ENCODE data around the gene HAPLN1. TPM values are rescaled to one million over a fixed set of nuclear protein-coding genes. Genes with fewer than 3 reads are reported as not detected.

Gene HAPLN1
- total RNA-seq, 1 experiment from 2014 or later = 7.8 TPM

GRCh38 chr5:83729362-83729761 is 8.7 kb upstream of the HAPLN1 start:
- no peaks in the 10 kb centered on the region for H3K9me2 ChIP-seq (replicated peaks; ENCODE audit: low read length)
- no peaks in the 10 kb centered on the region for H3K36me3 ChIP-seq (ENCODE audit: low read depth, low read length)
- no peaks in the 10 kb centered on the region for H3K27me3 ChIP-seq (ENCODE audit: low read length)
- H3K4me1 ChIP-seq (ENCODE audit: insufficient read depth, low read length) = peaks cover 6% of the 10 kb centered on the region; the same call in 1 of the 2 replicates
- TF ChIP-seq EZH2 (IDR thresholded peaks at IDR 0.05; ENCODE audit: low read length, unreplicated experiment) (no peak), EZH2phosphoT487 (IDR thresholded peaks at IDR 0.05; ENCODE audit: borderline replicate concordance, low read length) (no peak), CTCF (conservative IDR thresholded peaks at IDR 0.05; ENCODE audit: low read depth, low read length) (no peak)
- no peak overlapping the region for H3K27ac ChIP-seq (ENCODE audit: low read length)
- H3K9me3 ChIP-seq (ENCODE audit: low read length) = no peaks in the 10 kb centered on the region
- H3K79me2 ChIP-seq (ENCODE audit: low read length) = no peaks in the 10 kb centered on the region
- H2AFZ ChIP-seq (ENCODE audit: low read length) = no peak overlapping the region
- H3K4me3 ChIP-seq (ENCODE audit: low read length) = no peak overlapping the region
- ATAC-seq (no peak), DNase-seq (no peak)
- CTCF ChIA-PET = no interaction called here
- intact Hi-C loops (cut with micrococcal nuclease) = loop anchor here (10.0 kb wide), 2 partner anchors 385 to 705 kb away; no protein-coding TSS in a partner anchor
- H3F3A ChIP-seq (ENCODE audit: low read length, unreplicated experiment) = no peaks in the 10 kb centered on the region
- H3K9ac ChIP-seq (ENCODE audit: low read length) = no peak overlapping the region
- no peaks in the 10 kb centered on the region for H4K20me1 ChIP-seq (ENCODE audit: low read length)
- no TSS peak for BruUV-seq (replicated peaks)
- H3K4me2 ChIP-seq (ENCODE audit: low read length) = no peak overlapping the region
- POLR2A ChIA-PET (ENCODE audit: unreplicated experiment) = no interaction called here

GRCh38 chr5:83726912-83727311 is 6.3 kb upstream of the HAPLN1 start:
- Histone ChIP-seq H4K20me1 (ENCODE audit: low read length) (no peaks in the 10 kb centered on the region), H3K27ac (ENCODE audit: low read length) (no peak overlapping the region), H2AFZ (ENCODE audit: low read length) (no peak overlapping the region), H3F3A (ENCODE audit: low read length, unreplicated experiment) (no peaks in the 10 kb centered on the region), H3K9me3 (ENCODE audit: low read length) (no peaks in the 10 kb centered on the region), H3K9me2 (replicated peaks; ENCODE audit: low read length) (no peaks in the 10 kb centered on the region), H3K36me3 (ENCODE audit: low read depth, low read length) (no peaks in the 10 kb centered on the region), H3K4me2 (ENCODE audit: low read length) (no peak overlapping the region), H3K79me2 (ENCODE audit: low read length) (no peaks in the 10 kb centered on the region), H3K4me1 (ENCODE audit: insufficient read depth, low read length) (peaks cover 25% of the 10 kb centered on the region), H3K9ac (ENCODE audit: low read length) (no peak overlapping the region), H3K27me3 (ENCODE audit: low read length) (no peaks in the 10 kb centered on the region), H3K4me3 (ENCODE audit: low read length) (no peak overlapping the region)
- ATAC-seq = no peak
- intact Hi-C loops (cut with micrococcal nuclease) = loop anchor here (10.0 kb wide), 2 partner anchors 388 to 708 kb away; no protein-coding TSS in a partner anchor
- ChIA-PET CTCF (no interaction called here), POLR2A (ENCODE audit: unreplicated experiment) (no interaction called here)
- BruUV-seq (replicated peaks) = no TSS peak
- TF ChIP-seq CTCF (conservative IDR thresholded peaks at IDR 0.05; ENCODE audit: low read depth, low read length) (no peak), EZH2phosphoT487 (IDR thresholded peaks at IDR 0.05; ENCODE audit: borderline replicate concordance, low read length) (no peak), EZH2 (IDR thresholded peaks at IDR 0.05; ENCODE audit: low read length, unreplicated experiment) (no peak)
- DNase-seq = no peak

- H3K79me2 ChIP-seq (ENCODE audit: low read length) = no peaks in the 10 kb centered on the region
- H3K9ac ChIP-seq (ENCODE audit: low read length) = no peak overlapping the region
- no TSS peak for BruUV-seq (replicated peaks)
- H3K4me2 ChIP-seq (ENCODE audit: low read length) = no peak overlapping the region
- no peak overlapping the region for H3K27ac ChIP-seq (ENCODE audit: low read length)
- ChIA-PET POLR2A (ENCODE audit: unreplicated experiment) (no interaction called here), CTCF (no interaction called here)
- no peak overlapping the region; the same call in 1 of the 2 replicates for H2AFZ ChIP-seq (ENCODE audit: low read length)
- no peaks in the 10 kb centered on the region for H3K9me2 ChIP-seq (replicated peaks; ENCODE audit: low read length)
- no peak for ATAC-seq
- no peaks in the 10 kb centered on the region for H4K20me1 ChIP-seq (ENCODE audit: low read length)
- H3F3A ChIP-seq (ENCODE audit: low read length, unreplicated experiment) = no peaks in the 10 kb centered on the region
- no peak for TF ChIP-seq EZH2 (IDR thresholded peaks at IDR 0.05; ENCODE audit: low read length, unreplicated experiment)
- TF ChIP-seq CTCF (conservative IDR thresholded peaks at IDR 0.05; ENCODE audit: low read depth, low read length) = no peak
- TF ChIP-seq EZH2phosphoT487 (IDR thresholded peaks at IDR 0.05; ENCODE audit: borderline replicate concordance, low read length) = no peak
- peaks cover 32% of the 10 kb centered on the region for H3K4me1 ChIP-seq (ENCODE audit: insufficient read depth, low read length)
- intact Hi-C loops (cut with micrococcal nuclease) = loop anchor here (5.0 to 10.0 kb wide), 6 partner anchors 197 to 710 kb away; partner anchors contain the start of gene EDIL3
- no peak overlapping the region for H3K4me3 ChIP-seq (ENCODE audit: low read length)
- H3K27me3 ChIP-seq (ENCODE audit: low read length) = no peaks in the 10 kb centered on the region
- H3K9me3 ChIP-seq (ENCODE audit: low read length) = no peaks in the 10 kb centered on the region
- no peaks in the 10 kb centered on the region for H3K36me3 ChIP-seq (ENCODE audit: low read depth, low read length)
- no peak for DNase-seq
Measured at GRCh38 chr5:83724935-83725334, 4.3 kb upstream of the HAPLN1 start.

Data from PC-3 (cell line).